Fibroblast of skin of scalp (primary cell): ENCODE measurements around the gene PTPRN2.
"Not testable (repeated sequence)": the region's sequence is repeated elsewhere in the genome, so short reads cannot be mapped to it uniquely, and the experiment has no call there.

ENCODE experiments used
- DNase-seq: peaks from one replicate; pipeline ENCODE4 v3.0.0-alpha.2; 2013

PTPRN2 gene

DNA sequence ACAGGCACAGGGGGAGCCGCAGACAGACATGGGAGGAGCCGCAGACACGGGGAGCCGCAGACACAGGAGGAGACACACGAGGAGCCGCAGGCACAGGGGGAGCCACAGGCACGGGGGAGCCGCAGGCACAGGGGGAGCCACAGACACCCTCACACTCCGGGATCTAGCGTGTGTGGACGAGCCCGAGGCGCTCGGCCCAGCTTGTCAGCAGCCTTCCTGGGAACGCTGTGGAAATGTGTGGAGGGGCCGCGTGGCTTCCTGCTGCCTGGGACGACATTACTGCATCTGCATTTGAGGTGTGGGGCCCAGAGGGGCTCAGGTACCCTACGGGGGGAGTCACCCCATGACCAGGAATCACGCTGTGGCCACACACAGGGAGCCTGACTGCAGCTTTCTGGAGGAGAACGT, 313.2 kb downstream of the PTPRN2 start:
- DNase-seq, result no peak

DNA sequence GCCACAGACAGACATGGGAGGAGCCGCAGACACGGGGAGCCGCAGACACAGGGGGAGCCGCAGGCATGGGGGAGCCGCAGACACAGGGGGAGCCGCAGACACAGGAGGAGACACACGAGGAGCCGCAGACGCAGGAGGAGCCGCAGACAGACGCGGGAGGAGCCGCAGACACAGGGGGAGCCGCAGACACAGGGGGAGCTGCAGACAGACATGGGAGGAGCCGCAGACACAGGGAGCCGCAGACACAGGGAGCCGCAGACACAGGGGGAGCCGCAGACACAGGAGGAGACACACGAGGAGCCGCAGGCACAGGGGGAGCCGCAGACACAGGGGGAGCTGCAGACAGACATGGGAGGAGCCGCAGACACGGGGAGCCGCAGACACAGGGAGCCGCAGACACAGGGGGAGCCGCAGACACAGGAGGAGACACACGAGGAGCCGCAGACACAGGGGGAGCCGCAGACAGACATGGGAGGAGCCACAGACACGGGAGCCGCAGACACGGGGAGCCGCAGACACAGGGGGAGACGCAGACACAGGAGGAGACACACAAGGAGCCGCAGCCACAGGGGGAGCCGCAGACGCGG, 313.8 kb downstream of the PTPRN2 start:
- not testable (repeated sequence) for DNase-seq

DNA sequence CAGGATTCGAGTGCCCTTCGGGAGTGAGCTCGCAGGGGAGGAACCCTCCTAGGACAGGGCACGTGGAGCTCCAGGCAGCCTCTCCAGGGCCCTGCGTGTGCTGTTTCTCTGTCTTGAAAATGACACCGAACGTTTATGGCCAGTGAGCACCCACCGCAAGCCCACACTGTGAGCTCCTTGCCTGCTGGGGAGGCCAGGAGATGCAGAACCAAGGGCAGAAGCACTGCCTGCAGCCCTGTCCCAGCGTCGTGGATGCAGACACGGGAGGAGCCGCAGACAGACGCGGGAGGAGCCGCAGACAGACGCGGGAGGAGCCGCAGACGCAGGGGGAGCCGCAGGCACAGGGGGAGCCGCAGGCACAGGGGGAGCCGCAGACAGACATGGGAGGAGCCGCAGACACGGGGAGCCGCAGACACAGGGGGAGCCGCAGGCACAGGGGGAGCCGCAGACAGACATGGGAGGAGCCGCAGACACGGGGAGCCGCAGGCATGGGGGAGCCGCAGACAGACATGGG, 314.4 kb downstream of the PTPRN2 start:
- DNase-seq, result no peak

DNA sequence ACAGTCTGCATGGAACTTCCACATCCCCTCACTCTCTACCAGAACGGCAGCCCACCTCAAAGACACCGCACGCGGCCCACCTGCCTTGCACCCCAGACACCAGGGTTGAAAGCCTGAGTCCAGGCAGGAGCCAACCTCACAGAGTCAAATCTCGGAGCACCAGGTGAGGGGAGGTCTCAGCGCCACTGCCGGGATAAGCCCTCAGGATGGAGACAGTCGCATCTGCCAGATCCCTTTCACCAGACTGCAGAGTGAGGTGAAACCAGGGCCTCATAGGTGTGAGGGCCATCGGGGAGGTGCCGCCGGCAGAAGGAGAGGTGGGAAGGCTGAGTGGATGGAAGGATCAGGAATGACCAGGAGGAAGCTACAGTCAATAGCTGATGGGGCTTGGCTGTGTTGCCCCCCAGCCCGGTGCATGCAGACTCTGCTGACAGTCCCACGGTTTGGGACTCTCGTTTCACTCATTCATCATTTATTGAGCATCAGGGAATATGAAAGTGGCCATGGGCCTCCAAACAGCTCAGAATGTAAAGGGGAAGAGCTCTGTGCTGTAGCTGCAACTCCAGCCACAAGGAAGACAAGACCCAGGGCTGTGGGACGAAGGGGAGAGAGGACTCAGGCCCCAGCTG, 315.0 kb downstream of the PTPRN2 start:
- DNase-seq, result no peak

DNA sequence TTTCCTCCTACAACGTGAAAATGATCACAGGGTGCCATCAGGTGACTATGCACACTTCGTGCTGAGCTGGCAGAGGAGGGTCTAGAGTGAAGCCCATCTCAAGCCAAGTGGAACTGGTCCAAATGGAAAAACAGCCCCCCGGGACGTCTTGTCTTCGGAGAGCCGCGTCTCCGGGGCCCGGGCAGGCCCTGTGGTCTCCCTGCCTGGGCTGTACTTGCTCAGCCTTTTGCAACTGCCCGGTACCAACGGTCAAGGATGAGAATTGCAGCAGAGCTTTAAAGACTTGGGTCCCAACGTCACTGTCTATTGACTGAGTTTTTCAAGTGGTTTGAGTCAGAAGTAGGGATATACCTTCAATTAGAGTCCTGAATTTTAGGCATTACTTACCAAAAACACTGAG, 315.5 kb downstream of the PTPRN2 start:
- DNase-seq, result no peak

DNA sequence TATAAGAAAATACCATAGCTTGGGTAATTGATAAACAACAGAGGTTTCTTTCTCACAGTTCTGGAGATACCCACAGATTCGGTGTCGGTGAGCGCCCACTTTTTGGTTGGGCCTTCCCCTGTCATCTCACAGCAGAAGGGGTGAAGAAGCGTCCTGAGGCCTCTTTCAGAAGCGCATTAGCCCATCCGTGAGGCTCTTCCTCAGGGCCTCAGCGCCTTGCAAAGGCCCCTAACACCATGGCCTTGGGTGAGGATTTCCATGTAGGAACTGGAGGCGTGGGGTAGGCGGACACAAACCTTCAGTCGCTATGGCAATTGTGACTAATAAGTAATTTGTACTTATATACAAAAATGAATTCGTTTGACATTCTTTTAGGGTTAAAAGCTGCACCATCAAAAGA, 316.0 kb downstream of the PTPRN2 start:
- DNase-seq, result no peak

DNA sequence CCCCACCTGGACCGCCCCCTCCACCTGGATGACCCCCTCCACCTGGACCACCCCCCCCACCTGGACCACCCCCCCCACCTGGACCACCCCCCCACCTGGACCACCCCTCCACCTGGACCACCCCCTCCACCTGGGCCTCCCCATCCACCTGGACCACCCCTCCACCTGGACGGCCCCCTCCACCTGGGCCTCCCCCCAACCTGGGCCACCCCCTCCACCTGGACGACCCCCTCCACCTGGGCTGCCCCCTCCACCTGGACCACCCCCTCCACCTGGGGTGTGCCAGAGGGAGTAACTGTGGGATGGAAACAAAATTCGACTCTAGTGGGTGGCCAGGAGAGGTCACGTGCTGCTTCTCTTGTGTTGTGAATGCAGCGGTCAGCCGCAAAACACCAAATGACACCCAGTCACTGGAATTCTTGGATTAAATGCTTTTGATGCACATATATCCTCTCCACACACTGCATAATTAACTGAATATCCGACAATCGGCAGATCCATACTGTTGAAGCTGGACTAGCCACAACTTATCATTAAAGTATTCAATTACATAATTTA, 316.7 kb downstream of the PTPRN2 start:
- no peak for DNase-seq

DNA sequence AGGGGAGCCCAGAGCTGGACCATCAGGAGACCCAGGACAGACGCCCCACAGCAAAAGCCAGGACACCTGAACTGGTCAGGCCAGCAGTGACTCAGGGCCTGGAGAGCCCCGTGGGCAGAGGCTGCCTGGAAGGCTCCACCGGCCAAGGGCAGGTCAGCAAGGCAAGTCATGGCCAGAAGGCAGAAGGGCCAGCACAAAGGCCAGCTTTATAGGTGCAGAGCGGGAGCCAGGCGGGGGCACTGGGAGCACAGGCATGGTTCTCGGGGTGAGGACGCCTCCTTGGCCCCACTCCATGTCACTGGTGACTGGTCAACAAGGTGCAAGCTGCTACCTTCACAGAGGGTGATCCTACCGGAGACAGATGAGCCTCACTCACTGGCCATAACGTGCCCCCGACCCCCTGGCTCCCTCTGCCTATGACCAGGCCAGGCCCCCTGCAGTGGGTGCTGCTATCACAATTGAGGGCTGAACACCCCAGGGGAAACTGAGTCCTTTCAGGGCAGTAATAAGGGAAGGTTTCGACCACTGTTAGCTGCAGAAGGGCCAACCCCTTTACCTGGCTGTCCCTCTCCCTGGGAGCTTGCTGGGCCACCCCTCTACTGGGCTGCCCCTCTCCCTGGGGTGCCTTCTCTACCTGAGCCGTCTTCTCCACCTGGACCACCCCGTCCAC, 317.4 kb downstream of the PTPRN2 start:
- DNase-seq, result no peak

DNA sequence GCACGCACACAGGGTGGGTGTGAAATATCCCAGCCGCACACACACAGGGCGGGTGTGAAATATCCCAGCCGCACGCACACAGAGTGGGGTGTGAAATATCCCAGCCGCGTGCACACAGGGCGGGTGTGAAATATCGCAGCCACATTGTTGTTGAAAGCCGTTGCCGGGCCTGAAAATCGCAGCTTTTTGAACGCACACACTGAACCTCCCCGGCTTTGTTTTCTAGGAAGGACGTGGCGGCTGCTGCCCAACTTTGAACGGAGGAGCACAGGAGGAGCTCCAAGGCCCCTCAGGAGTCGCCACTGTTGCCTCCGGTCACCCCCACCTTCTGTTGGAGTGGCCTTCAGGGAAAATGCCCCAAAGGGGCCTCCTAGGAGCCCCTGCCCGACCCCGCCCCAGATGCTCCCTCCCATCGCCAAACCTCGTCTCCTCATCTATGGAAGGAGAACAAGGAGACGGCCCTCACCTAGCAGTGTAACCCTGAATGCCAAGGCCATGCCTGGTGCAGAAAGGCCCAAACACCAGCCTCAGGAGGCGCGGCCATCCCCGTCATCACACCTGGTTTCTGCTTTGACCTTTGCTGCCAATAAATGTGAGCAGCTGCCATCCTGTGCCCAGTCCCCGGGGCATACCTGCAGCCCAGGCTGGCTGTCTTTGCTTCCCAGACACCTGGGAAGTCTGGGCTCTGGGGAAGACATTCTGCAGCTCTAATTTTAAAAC, 318.6 kb downstream of the PTPRN2 start:
- DNase-seq, result no peak

DNA sequence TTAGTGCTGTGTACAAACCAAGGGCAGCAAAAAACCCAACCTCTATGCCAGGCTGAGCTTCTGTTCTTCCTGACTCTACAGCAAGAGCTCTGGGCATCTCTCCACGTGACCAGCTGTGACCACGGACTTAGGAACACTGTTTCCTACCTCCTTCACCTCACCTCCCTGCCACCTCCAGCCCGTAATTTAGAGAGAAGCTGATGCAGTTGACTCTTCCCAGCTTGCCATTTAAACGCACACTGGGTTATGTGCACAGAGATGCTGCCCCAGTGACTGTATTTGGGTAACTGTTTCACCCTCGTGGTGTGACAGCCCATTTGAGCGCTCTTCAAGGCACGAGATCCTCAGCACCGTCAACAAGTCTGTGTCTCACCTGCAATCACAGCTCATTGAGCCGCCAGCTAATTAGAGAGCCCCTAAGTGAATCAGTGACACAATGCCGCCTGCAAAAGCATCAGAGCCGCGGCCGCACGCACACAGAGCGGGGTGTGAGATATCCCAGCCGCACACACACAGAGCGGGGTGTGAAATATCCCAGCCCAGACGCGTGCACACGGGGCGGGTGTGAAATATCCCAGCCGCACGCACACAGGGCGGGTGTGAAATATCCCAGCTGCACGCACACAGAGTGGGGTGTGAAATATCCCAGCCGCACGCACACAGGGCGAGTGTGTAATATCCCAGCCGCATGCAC, 319.7 kb downstream of the PTPRN2 start:
- DNase-seq, result no peak

DNA sequence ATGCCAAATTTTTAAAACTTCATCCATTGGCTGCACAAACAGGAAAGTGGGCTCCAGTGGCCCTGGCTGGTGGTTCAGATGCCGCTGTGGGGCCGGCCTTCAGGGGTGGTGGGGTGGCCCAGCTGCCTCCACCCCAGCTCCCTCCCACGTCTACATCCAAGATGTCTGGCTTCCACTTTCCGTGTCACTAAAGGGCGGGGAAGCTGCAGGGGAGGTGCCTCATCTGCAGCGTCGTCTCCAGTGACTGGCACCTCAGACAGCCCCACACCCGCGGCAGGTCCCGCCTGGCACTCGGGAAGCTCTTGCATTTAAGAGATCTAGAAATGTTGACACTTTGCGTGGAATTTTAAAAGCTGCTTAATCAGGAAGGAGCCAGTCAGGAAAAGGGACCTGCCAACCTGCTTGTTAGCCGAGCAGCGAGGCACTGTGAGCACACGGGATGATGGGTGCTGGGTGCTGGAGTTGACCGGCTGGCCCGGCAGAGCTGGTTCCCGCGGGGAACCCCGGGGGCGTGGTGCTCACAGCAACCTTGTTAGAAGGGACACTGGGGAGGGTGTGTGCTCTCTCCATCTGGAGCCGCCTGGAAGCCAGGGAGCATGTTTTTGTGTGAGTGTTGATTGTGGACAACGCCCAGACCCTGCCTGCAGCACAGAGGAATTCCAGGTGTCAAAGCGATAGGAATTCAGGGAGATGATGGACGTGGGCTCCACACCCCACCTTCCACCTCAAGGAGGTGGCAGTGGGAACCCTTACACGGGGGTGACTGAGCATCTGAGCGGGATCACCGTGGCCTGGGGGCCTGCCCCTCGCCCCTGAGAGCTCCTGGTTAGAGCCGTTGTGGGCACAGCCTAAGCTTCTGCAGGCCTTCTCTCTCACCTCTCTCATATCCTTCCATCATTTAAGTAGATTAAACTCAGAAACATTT, 320.5 kb downstream of the PTPRN2 start:
- DNase-seq, result no peak

DNA sequence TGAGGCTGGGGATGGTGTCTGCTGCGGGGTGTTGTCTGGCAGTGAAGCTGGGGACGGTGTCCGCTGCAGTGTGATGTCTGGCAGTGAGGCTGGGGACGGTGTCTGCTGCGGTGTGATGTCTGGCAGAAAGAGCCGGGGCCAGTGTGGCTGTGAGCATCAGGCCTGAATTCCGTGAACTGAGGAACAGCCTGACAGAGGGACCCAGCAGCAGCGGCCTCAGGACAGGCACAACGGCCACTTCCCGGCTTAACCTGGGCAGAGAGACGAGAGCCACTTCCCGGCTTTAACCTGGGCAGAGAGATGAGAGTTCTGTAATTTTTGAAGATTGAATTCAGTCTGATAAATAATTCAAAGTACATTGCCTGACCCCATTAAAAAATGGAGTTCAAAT, 321.2 kb downstream of the PTPRN2 start:
- DNase-seq, result no peak

DNA sequence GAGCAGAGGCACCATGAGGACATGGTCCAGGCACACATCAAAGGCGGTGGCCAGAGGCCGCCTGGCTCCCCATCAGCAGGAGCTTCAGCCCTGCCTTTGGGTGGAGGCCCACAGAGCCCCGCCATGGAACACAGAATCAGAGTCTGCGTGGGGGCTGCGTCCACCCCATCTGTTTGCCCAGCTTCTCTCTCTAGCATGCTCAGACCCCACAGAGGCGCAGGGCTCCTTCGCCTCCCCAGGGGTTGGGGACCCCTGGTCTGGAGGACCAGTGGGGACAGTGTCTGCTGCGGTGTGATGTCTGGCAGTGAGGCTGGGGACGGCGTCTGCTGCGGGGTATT, 321.9 kb downstream of the PTPRN2 start:
- DNase-seq, result no peak

DNA sequence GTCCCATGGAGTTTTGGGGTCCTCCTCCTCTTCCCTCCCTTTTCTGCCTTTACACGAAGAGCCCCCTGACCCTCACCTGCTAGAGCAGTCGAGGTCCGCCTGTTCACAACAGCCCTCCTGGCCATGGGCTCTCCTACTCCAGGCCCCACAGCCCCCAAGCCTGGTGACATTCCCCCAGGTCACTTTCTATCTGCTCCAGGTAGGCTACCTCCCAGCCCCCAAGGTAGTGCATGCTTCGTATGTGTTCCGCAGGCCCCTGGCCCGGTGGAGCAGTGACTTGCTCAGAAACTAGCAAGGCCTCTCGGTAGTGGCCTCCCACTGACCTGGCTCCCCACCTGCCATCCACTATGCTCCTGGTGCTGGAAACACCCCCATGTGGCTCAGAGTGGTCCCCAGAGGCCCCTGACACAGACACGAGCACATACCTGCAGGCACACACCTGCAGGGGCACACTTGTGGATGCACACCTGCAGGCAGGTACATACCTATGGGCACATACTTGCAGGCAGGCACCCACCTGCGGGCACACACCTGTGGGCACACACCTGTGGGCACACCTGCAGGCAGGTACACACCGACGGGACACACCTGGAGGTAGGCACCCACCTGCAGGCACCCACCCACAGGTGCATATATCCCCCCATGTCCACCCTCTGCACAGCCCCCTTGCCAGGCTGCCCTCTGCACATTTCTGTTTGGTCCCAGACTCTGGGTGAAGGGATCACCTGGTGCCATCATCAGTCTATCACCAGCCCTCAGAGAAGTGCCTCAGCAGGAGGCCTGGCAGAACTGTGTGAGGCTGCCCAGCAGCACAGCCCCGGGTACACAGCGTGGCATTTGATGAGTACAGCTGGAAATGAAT, 322.5 kb downstream of the PTPRN2 start:
- DNase-seq, result no peak

DNA sequence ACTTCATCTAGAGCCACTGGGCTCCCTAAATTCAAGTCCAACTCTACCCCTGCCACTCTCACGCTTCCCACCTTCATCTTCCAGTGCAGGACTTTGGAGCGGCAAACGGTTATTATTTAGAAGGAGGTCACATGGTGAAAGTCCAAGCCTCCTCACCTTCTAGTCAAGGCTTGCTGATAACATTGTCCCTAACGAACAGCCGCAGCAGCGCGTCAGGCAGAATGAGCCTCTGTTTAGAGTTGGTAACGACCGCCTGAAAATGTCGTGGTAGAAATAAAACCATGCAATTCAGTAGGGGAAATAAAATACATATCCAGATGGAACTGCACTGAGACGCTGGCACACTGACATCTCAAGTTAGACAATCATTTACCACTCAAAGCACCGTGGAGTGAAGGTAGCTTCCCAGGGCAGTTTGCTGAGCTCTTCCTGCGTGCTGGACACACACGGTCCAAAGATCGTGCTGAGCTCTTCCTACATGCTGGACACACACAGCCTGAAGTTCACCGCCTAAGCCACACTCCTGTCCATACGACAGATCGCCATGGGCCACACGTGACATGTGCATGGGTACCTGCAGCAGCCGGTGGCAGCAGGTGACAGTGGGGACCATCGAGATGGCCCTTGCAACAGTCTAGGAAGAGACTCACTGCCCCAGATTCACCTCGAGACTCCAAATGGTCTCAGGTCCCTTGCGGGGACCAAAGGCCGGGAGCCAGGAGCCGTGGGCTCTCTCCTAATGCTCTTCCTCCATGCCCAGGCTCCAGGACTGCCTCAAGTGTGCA, 323.5 kb downstream of the PTPRN2 start:
- no peak for DNase-seq

DNA sequence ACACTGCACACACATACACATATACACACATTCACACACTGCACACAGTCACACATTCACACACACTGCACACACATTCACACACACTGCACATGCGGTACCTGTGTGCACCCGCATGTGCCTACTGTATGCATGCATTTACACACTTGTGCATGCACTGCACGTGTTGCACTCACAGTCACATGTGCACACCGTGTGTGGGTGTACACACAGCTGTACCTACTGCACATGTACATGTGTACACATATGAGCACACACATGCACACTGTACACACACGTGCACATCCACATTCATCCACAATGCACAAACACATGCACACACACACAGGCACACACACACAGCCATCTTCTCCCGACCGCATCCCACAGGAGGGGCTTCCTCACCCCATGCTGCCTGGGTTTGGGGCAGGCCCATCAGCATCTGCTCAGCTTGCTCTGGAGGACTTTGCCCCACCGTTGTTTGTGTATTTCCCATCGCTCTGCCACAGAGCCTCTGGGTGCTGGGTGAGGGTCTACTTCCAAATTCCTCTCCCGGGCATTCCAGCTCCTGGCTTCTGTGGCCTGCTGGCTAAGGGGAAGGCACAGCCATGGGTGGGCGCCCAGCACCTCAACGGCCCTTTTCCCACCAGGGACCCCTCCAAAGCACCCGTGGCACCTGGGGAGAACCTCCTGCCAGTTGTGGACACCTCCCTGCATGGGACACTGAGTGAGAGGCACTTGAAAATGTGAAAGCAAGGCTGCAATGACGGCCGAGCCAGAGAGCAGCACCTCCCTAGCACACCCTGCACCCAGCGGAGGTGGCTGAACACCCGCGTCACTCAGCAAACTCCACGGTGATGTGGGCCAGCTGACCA, 324.3 kb downstream of the PTPRN2 start:
- DNase-seq, result no peak

DNA sequence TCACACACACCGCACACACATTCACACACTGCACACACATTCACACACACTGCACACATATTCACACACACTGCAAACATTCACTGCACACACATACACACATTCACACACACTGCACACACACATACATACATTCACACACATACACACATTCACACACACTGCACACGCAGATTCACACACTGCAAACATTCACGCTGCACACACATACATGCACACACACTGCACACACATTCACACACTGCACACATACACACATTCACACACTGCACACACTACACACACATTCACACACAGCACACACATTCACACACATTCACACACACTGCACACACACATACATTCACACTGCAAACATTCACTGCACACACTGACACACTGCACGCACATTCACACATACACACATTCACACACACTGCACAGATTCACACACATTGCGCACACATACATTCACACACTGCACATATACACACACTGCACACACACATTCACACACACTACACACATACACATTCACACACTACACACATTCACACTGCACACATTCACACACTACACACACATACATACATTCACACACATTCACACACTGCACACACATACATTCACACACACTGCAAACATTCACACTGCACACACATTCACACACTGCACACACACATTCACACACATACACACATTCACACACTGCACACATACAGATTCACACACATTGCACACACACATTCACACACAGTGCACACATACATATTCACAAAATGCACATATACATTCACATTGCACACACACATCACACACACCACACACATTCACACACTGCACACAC, 325.1 kb downstream of the PTPRN2 start:
- no peak for DNase-seq
